ACC112 (cell line): ENCODE measurements around the gene FBXO5.

Source experiments
- H2AFZ ChIP-seq: fragments of 200-600 bp; sonication (generic); one replicate; pipeline ENCODE4 v1.6.0; 2017; ENCODE audit warnings: antibody characterized with exemption, low read length; ENCODE audit not compliant: unreplicated experiment
- H3K27ac ChIP-seq: fragments of 200-600 bp; sonication (generic); 2 replicates; pipeline ENCODE4 v1.5.1; 2014; ENCODE audit warnings: low read depth, mild to moderate bottlenecking, antibody characterized with exemption, low read length, moderate library complexity
- H3K27me3 ChIP-seq: fragments of 200-600 bp; sonication (generic); 2 replicates; pipeline ENCODE4 v1.6.1; 2014; ENCODE audit warnings: mild to moderate bottlenecking, antibody characterized with exemption, low read length, moderate library complexity, mixed read lengths; ENCODE audit not compliant: insufficient read depth
- H3K36me3 ChIP-seq: fragments of 200-600 bp; sonication (generic); 2 replicates; pipeline ENCODE4 v1.6.1; 2016; ENCODE audit warnings: mild to moderate bottlenecking, antibody characterized with exemption, low read length, moderate library complexity, mixed read lengths; ENCODE audit not compliant: insufficient read depth
- H3K4me1 ChIP-seq: fragments of 200-600 bp; sonication (generic); one replicate; pipeline ENCODE4 v1.6.1; 2016; ENCODE audit warnings: low read length, mixed read lengths; ENCODE audit not compliant: insufficient read depth, unreplicated experiment, control insufficient read depth
- H3K4me3 ChIP-seq: fragments of 200-600 bp; sonication (generic); 2 replicates; pipeline ENCODE4 v1.5.1; 2014; ENCODE audit warnings: mild to moderate bottlenecking, low read depth, low read length
- H3K79me2 ChIP-seq: fragments of 200-600 bp; sonication (generic); one replicate; pipeline ENCODE4 v1.6.0; 2016; ENCODE audit warnings: low read length; ENCODE audit not compliant: control insufficient read depth, unreplicated experiment, insufficient read depth

FBXO5 gene

DNA sequence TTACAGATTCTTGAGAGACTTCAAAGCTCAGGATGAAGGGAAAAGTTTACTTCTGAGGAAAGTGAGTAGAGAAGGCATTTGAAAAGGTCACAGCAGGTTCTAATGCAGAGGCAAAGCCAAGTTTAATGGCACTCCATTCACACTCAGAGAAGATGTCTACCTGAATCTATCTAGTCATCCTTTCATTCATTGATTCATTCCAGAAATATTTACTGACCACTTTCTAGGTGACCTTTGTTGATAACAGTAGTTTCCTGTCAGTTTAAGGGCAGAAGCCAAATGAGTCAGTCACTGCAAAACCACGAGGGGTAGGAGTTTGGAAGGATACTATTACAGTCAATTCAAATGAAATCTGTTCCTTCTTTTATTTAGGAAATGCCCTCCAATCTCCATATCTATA is 30.8 kb downstream of the FBXO5 start:
- Histone ChIP-seq H2AFZ (no peak overlapping the region), H3K36me3 (no peaks in the 10 kb centered on the region), H3K27ac (no peak overlapping the region), H3K27me3 (no peaks in the 10 kb centered on the region), H3K4me1 (peaks cover 14% of the 10 kb centered on the region), H3K79me2 (no peaks in the 10 kb centered on the region), H3K4me3 (no peak overlapping the region)

- Histone ChIP-seq H3K4me1 (peaks cover 14% of the 10 kb centered on the region), H3K79me2 (no peaks in the 10 kb centered on the region), H3K36me3 (no peaks in the 10 kb centered on the region), H3K4me3 (no peak overlapping the region), H2AFZ (no peak overlapping the region), H3K27ac (no peak overlapping the region), H3K27me3 (no peaks in the 10 kb centered on the region)
These were observed 32.6 kb downstream of the FBXO5 start for GRCh38 chr6:152950240-152950639.

DNA sequence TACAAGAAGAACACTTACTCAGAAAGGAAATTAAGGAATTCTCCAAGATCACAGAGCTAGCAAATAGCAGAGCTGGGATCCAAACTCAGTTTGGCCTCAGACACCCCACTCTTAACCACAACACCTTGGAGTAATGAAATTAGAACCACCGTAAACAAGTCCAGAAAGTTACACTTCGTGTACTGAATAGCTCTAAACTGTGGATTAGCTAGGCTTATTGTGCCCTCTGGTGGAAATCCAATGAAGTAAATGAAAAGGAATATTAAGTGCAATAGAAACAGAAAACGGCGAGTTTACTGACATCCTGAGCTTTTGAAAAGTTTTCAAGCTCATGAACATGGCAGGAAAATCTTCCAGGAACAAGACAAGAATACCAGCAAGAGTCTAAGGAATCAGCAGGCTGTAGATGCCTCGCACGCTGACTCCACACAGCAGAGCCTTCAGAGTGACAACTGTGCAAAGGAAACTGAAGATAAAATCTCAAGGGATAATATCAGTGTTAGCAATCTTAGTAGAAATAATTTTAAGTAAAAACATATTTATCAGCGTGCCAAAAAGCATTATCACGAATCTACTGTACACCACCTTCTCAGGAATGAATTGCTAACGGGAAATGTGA is 34.6 kb downstream of the FBXO5 start:
- H3K36me3 ChIP-seq, result no peaks in the 10 kb centered on the region
- H3K79me2 ChIP-seq, result no peaks in the 10 kb centered on the region
- peaks cover 14% of the 10 kb centered on the region for H3K4me1 ChIP-seq
- H3K27ac ChIP-seq, result no peak overlapping the region
- H3K4me3 ChIP-seq, result peak overlapping the region; percentile 59
- no peaks in the 10 kb centered on the region for H3K27me3 ChIP-seq
- H2AFZ ChIP-seq, result peak overlapping the region; percentile 57

DNA sequence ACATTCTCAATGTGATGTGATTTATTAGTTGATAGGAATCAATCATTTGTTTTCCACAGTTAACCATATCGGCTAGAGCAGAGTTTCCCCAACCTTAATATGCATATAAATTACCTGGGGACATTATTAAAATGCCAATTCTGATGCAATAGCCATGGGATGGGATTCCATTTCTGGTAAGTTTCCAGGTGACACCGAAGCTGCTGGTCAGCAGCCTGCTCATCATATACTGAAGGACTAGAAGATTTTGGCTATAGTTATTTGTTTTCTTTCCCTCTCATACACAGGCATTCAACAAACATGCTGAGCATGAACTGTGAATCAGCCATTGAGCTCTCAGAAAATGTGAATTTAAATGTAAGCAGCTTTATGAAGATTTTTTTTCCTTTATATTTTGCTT is 35.8 kb downstream of the FBXO5 start:
- Histone ChIP-seq H3K27me3 (no peaks in the 10 kb centered on the region), H3K4me1 (peaks cover 4% of the 10 kb centered on the region), H3K27ac (no peak overlapping the region), H3K79me2 (no peaks in the 10 kb centered on the region), H2AFZ (no peak overlapping the region), H3K36me3 (no peaks in the 10 kb centered on the region), H3K4me3 (no peak overlapping the region)

DNA sequence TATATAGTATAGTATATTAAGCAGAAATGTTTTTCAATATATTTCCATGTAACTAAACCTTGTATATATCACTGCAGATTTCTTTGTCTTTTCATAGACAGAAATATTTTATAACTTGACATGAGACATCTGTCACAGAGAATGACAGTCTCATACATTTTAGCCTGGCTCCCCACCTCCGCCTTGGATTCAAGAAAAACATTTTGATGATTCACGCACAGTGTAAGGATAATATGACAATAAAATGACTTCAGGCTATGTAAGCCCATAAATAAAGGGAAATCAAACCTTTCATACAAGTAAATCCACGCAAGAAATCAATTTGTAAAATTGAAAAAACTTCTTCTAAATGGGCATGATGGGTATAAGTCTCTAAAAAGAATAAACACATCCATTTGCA is 36.4 kb downstream of the FBXO5 start:
- H3K27me3 ChIP-seq, result no peaks in the 10 kb centered on the region
- no peak overlapping the region for H3K4me3 ChIP-seq
- H2AFZ ChIP-seq, result no peak overlapping the region
- H3K27ac ChIP-seq, result no peak overlapping the region
- no peaks in the 10 kb centered on the region for H3K79me2 ChIP-seq
- H3K36me3 ChIP-seq, result no peaks in the 10 kb centered on the region
- H3K4me1 ChIP-seq, result no peaks in the 10 kb centered on the region

GRCh38 chr6:152943260-152943897 is 39.5 kb downstream of the FBXO5 start:
- no peak overlapping the region for H3K27ac ChIP-seq
- H2AFZ ChIP-seq, result no peak overlapping the region
- no peak overlapping the region for H3K4me3 ChIP-seq
- no peaks in the 10 kb centered on the region for H3K79me2 ChIP-seq
- H3K36me3 ChIP-seq, result no peaks in the 10 kb centered on the region
- peaks cover 6% of the 10 kb centered on the region; the same call in 1 of the 2 replicates for H3K27me3 ChIP-seq
- H3K4me1 ChIP-seq, result no peaks in the 10 kb centered on the region

DNA sequence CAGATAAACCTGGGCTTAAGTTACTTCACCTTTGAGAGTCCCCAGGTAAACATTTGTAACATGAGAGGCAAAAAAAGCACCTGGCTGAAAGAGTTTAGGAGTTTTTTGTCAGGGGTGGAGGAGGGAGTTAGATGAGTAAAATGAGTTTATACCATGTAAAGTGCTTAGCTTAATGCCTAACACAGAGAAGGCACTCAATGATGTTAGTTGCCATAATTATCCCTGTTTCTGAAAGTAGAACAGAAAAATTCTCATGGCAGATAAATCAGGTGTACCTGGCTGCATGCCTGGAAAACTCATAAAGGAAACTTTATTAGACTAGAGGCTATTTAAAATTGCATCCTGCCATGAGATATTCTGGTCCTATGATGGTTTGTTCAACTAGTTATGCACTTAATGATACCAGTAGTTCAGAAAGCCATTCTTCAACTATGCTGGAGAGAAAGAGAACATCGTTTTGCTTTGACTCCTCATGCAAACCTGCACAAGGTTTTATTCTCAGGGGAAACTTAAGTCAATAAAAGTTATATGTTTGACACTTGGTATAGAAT is 40.4 kb downstream of the FBXO5 start:
- no peaks in the 10 kb centered on the region for H3K79me2 ChIP-seq
- no peak overlapping the region for H3K27ac ChIP-seq
- no peak overlapping the region for H2AFZ ChIP-seq
- no peaks in the 10 kb centered on the region for H3K4me1 ChIP-seq
- no peak overlapping the region for H3K4me3 ChIP-seq
- H3K36me3 ChIP-seq, result no peaks in the 10 kb centered on the region
- H3K27me3 ChIP-seq, result peaks cover 14% of the 10 kb centered on the region

- no peaks in the 10 kb centered on the region for H3K4me1 ChIP-seq
- H3K27me3 ChIP-seq, result peaks cover 14% of the 10 kb centered on the region
- no peak overlapping the region for H3K27ac ChIP-seq
These were observed 41.1 kb downstream of the FBXO5 start for GRCh38 chr6:152941746-152942145.

DNA sequence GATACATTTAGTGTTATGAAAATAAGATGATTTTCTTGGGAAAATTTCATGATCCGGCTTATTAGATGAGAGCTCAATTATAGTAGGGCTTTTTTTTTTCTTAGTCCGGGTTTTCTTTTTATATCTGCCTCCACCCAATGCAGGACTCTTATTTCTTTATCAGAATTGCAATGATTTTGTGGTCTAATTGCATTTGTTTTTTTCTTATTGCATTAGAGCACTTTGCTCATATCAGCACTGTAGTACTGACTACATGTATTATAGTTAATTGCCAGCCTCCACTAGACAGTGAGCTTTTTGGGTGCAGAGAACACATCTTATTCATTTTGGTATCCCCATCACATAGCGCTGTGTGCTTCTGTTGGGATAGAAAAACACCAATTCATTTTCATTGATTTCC is 50.0 kb downstream of the FBXO5 start:
- Histone ChIP-seq H3K36me3 (no peaks in the 10 kb centered on the region), H3K4me3 (no peak overlapping the region), H3K79me2 (no peaks in the 10 kb centered on the region), H3K27me3 (peaks cover 34% of the 10 kb centered on the region), H2AFZ (no peak overlapping the region), H3K4me1 (no peaks in the 10 kb centered on the region), H3K27ac (no peak overlapping the region)

More at GRCh38 chr6:152941746-152942145, 41.1 kb downstream of the FBXO5 start:
- H3K79me2 ChIP-seq, result no peaks in the 10 kb centered on the region
- no peak overlapping the region for H3K4me3 ChIP-seq
- no peak overlapping the region for H2AFZ ChIP-seq
- no peaks in the 10 kb centered on the region for H3K36me3 ChIP-seq

DNA sequence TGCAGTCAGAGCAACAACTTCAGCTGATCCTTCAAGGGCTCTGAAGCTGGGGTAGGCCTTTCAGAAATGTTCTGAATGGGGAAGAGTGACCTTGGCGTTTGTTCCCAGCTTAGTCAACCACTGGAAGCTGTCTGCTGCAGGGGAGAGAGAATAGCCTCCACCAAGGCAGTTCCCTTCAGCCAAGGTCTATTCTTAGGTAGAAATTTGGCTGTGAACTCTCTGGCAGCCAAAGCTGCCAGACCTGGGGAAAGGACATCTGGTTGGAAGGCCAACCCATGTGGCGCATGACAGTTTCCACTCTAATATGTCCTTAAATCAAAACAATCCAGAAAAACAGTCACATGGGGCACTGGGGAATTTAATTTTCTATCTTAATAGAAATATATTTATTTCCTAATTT is 60.1 kb downstream of the FBXO5 start:
- Histone ChIP-seq H3K4me3 (no peak overlapping the region), H3K27me3 (peaks cover 9% of the 10 kb centered on the region; the same call in 1 of the 2 replicates), H3K36me3 (no peaks in the 10 kb centered on the region), H3K27ac (no peak overlapping the region), H3K79me2 (no peaks in the 10 kb centered on the region), H3K4me1 (no peaks in the 10 kb centered on the region), H2AFZ (no peak overlapping the region)
